Measurements from ENCODE around the gene SCGB1D4. TPM values are rescaled to one million over a fixed set of nuclear protein-coding genes. Genes with fewer than 3 reads are reported as not detected.

Gene SCGB1D4
- total RNA-seq, 1 donor from 2014 or later: not detected

GRCh38 chr11:62269654-62270278 is 29.1 kb downstream of the SCGB1D4 start, which contains the start of gene SCGB2A2:
Gene SCGB2A2 (plus strand): TSS chr11:62270158. CDS start chr11:62270217, 59 bp downstream.
- no peaks in the 10 kb centered on the region for H3K36me3 ChIP-seq (ENCODE audit: insufficient read depth, low read length)
- no peaks in the 10 kb centered on the region for H3K9me3 ChIP-seq (ENCODE audit: insufficient read depth, low read depth, low read length)
- no peak within 1 kb of the TSS for H2AFZ ChIP-seq (ENCODE audit: low read depth, low read length)
- Mint-ChIP-seq H3K9me3 (ENCODE audit: unreplicated experiment) (peaks cover 5% of the 10 kb centered on the region), H3K4me1 (ENCODE audit: low read depth, unreplicated experiment) (no peaks in the 10 kb centered on the region), H3K27me3 (ENCODE audit: low read depth, unreplicated experiment) (peaks cover 7% of the 10 kb centered on the region), H3K4me3 (ENCODE audit: unreplicated experiment) (no peak within 1 kb of the TSS), H3K27ac (ENCODE audit: unreplicated experiment) (no peak within 1 kb of the TSS), H3K36me3 (ENCODE audit: low read depth, unreplicated experiment) (no peaks in the 10 kb centered on the region)
- FAIRE-seq: no peak
- H3K4me1 ChIP-seq (ENCODE audit: insufficient read depth, low read length): no peaks in the 10 kb centered on the region
- no peaks in the 10 kb centered on the region for H3K27me3 ChIP-seq (ENCODE audit: insufficient read depth, low read length)
- no peaks in the 10 kb centered on the region for H3K79me2 ChIP-seq (ENCODE audit: insufficient read depth, low read length)
- H3K4me3 ChIP-seq (ENCODE audit: insufficient read depth, low read depth, low read length): no peak within 1 kb of the TSS
- TF ChIP-seq EZH2 (IDR thresholded peaks at IDR 0.05; ENCODE audit: insufficient read depth, low read length) (no peak), CTCF (IDR thresholded peaks at IDR 0.05; ENCODE audit: insufficient read depth, low read depth, low read length) (no peak)
- no peak within 1 kb of the TSS for H3K9ac ChIP-seq (ENCODE audit: low read length)
- DNase-seq (ENCODE audit: low read depth): no peak
- H3K27ac ChIP-seq (ENCODE audit: low read depth, low read length): no peak within 1 kb of the TSS
- H3K4me2 ChIP-seq (ENCODE audit: low read length): no peak within 1 kb of the TSS
- no peaks in the 10 kb centered on the region for H4K20me1 ChIP-seq (ENCODE audit: insufficient read depth, low read length)

GRCh38 chr11:62267576-62267975 is 31.3 kb downstream of the SCGB1D4 start:
- Mint-ChIP-seq H3K4me3 (ENCODE audit: unreplicated experiment) (no peak overlapping the region), H3K9me3 (ENCODE audit: unreplicated experiment) (peaks cover 5% of the 10 kb centered on the region), H3K27ac (ENCODE audit: unreplicated experiment) (no peak overlapping the region), H3K36me3 (ENCODE audit: low read depth, unreplicated experiment) (no peaks in the 10 kb centered on the region), H3K27me3 (ENCODE audit: low read depth, unreplicated experiment) (peaks cover 7% of the 10 kb centered on the region), H3K4me1 (ENCODE audit: low read depth, unreplicated experiment) (no peaks in the 10 kb centered on the region)
- H3K4me1 ChIP-seq (ENCODE audit: insufficient read depth, low read length): no peaks in the 10 kb centered on the region
- H3K27me3 ChIP-seq (ENCODE audit: insufficient read depth, low read length): no peaks in the 10 kb centered on the region
- no peaks in the 10 kb centered on the region for H3K79me2 ChIP-seq (ENCODE audit: insufficient read depth, low read length)
- no peak overlapping the region for H3K4me2 ChIP-seq (ENCODE audit: low read length)
- H3K9me3 ChIP-seq (ENCODE audit: insufficient read depth, low read depth, low read length): no peaks in the 10 kb centered on the region
- TF ChIP-seq CTCF (IDR thresholded peaks at IDR 0.05; ENCODE audit: insufficient read depth, low read depth, low read length): no peak
- TF ChIP-seq EZH2 (IDR thresholded peaks at IDR 0.05; ENCODE audit: insufficient read depth, low read length): no peak
- FAIRE-seq: no peak
- H3K27ac ChIP-seq (ENCODE audit: low read depth, low read length): no peak overlapping the region
- no peak overlapping the region for H2AFZ ChIP-seq (ENCODE audit: low read depth, low read length)
- no peak overlapping the region for H3K4me3 ChIP-seq (ENCODE audit: insufficient read depth, low read depth, low read length)
- no peak for DNase-seq (ENCODE audit: low read depth)
- no peak overlapping the region for H3K9ac ChIP-seq (ENCODE audit: low read length)
- no peaks in the 10 kb centered on the region for H4K20me1 ChIP-seq (ENCODE audit: insufficient read depth, low read length)
- no peaks in the 10 kb centered on the region for H3K36me3 ChIP-seq (ENCODE audit: insufficient read depth, low read length)

GRCh38 chr11:62267050-62267449 is 31.8 kb downstream of the SCGB1D4 start:
- no peaks in the 10 kb centered on the region for H4K20me1 ChIP-seq (ENCODE audit: insufficient read depth, low read length)
- H3K9me3 ChIP-seq (ENCODE audit: insufficient read depth, low read depth, low read length): no peaks in the 10 kb centered on the region
- Mint-ChIP-seq H3K36me3 (ENCODE audit: low read depth, unreplicated experiment) (no peaks in the 10 kb centered on the region), H3K4me1 (ENCODE audit: low read depth, unreplicated experiment) (no peaks in the 10 kb centered on the region), H3K9me3 (ENCODE audit: unreplicated experiment) (peaks cover 5% of the 10 kb centered on the region), H3K27me3 (ENCODE audit: low read depth, unreplicated experiment) (peaks cover 7% of the 10 kb centered on the region), H3K4me3 (ENCODE audit: unreplicated experiment) (no peak overlapping the region), H3K27ac (ENCODE audit: unreplicated experiment) (no peak overlapping the region)
- H3K4me1 ChIP-seq (ENCODE audit: insufficient read depth, low read length): no peaks in the 10 kb centered on the region
- no peak for FAIRE-seq
- no peak for DNase-seq (ENCODE audit: low read depth)
- no peak for TF ChIP-seq CTCF (IDR thresholded peaks at IDR 0.05; ENCODE audit: insufficient read depth, low read depth, low read length)
- no peak for TF ChIP-seq EZH2 (IDR thresholded peaks at IDR 0.05; ENCODE audit: insufficient read depth, low read length)
- no peak overlapping the region for H3K4me2 ChIP-seq (ENCODE audit: low read length)
- H3K36me3 ChIP-seq (ENCODE audit: insufficient read depth, low read length): no peaks in the 10 kb centered on the region
- H3K4me3 ChIP-seq (ENCODE audit: insufficient read depth, low read depth, low read length): no peak overlapping the region
- H3K27ac ChIP-seq (ENCODE audit: low read depth, low read length): no peak overlapping the region
- H3K27me3 ChIP-seq (ENCODE audit: insufficient read depth, low read length): no peaks in the 10 kb centered on the region
- H2AFZ ChIP-seq (ENCODE audit: low read depth, low read length): no peak overlapping the region
- H3K9ac ChIP-seq (ENCODE audit: low read length): no peak overlapping the region
- H3K79me2 ChIP-seq (ENCODE audit: insufficient read depth, low read length): no peaks in the 10 kb centered on the region
